GM12891 (cell line): ENCODE data around the gene PDF.

Source experiments
- POLR2A ChIP-seq: IDR thresholded peaks from 2 replicates; pipeline ENCODE4 v1.6.1; 2011; ENCODE audit warnings: low read depth, low read length, control low read depth
- POLR2AphosphoS5 ChIP-seq: IDR thresholded peaks from 2 replicates; pipeline ENCODE4 v1.6.1; 2011; ENCODE audit warnings: low read depth, low read length, control low read depth
- SPI1 ChIP-seq: IDR thresholded peaks from 2 replicates; pipeline ENCODE4 v1.6.1; 2011; ENCODE audit warnings: low read depth, low read length, control low read depth

DNA sequence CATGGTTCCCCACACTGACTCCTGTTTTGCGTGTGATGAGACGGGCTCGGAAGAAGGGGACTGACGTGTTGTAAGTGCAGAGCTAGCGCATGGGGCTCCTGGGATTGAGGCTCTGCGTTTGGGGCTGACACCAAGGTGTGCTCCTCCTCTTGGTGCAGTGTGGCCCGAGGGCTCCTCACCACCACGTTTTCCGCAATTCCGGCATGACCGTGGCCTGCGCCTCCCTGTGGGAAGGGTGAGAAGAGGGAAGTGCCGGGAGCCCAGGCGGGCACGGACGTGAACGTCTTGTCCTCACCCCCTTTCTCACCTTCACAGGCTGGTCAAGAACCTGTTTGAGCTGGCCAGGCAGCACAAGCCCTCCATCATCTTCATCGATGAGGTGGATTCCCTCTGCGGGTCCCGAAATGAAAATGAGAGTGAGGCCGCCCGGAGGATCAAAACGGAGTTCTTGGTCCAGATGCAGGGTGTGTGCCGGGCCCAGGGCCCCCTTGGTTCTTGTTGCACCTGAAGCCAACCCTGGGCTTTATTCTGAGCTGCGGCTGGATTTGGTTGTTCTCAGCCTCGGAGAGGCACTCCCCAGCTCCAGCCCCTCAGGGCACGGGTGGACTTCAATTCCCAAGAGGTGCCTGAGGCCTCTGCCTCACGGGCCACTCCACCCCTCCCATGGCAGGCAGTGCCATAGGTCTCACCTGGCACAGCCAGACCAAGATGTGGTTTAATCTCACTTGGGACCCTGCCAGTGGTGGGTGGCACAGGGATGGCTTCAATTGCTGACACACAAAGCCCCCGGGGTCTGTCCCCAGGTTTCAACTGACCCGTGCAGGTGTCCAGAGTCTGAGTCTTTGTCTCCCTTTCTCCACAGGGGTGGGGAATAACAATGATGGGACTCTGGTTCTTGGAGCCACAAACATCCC is 10.3 kb downstream of the PDF start:
- no peak for TF ChIP-seq SPI1
- no peak for TF ChIP-seq POLR2AphosphoS5
- TF ChIP-seq POLR2A: no peak
